A549 (cell line): ENCODE results near the gene TTLL11.

Experiments used
- BCL3 ChIP-seq: fragments of >200 bp; sonication (Bioruptor Twin); formaldehyde crosslinking; IDR thresholded peaks from 3 replicates; pipeline ENCODE4 v1.6.1; 2016
- CTCF ChIP-seq: fragments of >200 bp; sonication (Bioruptor Twin); formaldehyde crosslinking; IDR thresholded peaks from 3 replicates; pipeline ENCODE4 v1.5.1; 2016
- ELK1 ChIP-seq: fragments of 150-350 bp; IDR thresholded peaks from 2 replicates; pipeline ENCODE4 v1.6.1; 2014; ENCODE audit warnings: low read depth, mild to moderate bottlenecking, low read length
- MAX ChIP-seq: IDR thresholded peaks from 2 replicates; pipeline ENCODE4 v1.6.1; 2012
- MYC ChIP-seq: IDR thresholded peaks from 2 replicates; pipeline ENCODE4 v1.6.1; 2012; ENCODE audit warnings: mild to moderate bottlenecking, inconsistent platforms, low read length, improper control_type of control experiment, borderline replicate concordance
- POLR2A ChIP-seq: IDR thresholded peaks from 2 replicates; pipeline ENCODE4 v1.6.1; 2012; ENCODE audit warnings: mild to moderate bottlenecking, low read length
- RAD21 ChIP-seq, 2 experiments: fragments of >200 bp in 1 of 2; sonication (Bioruptor Twin) in 1 of 2; formaldehyde crosslinking in 1 of 2; IDR thresholded peaks in 1 of 2; conservative IDR thresholded peaks in 1 of 2; 2 replicates in 1 of 2; 3 replicates in 1 of 2; pipeline ENCODE4 v1.6.1; 2012 to 2018; ENCODE audit warnings: inconsistent platforms in 1 of 2
- RCOR1 ChIP-seq: fragments of 150-350 bp; IDR thresholded peaks from 2 replicates; pipeline ENCODE4 v1.6.1; 2014; ENCODE audit warnings: antibody characterized with exemption, low read length, low read depth
- RFX5 ChIP-seq: fragments of 450-650 bp; IDR thresholded peaks from 2 replicates; pipeline ENCODE4 v1.7.1; 2014; ENCODE audit warnings: antibody characterized with exemption, mild to moderate bottlenecking, moderate library complexity
- RNF2 ChIP-seq: fragments of 200-600 bp; sonication (generic); IDR thresholded peaks from 2 replicates; pipeline ENCODE4 v1.6.1; 2016; ENCODE audit warnings: low read depth, mild to moderate bottlenecking, antibody characterized with exemption, moderate library complexity, borderline replicate concordance
- SMC3 ChIP-seq: fragments of >200 bp; sonication (Bioruptor Twin); formaldehyde crosslinking; IDR thresholded peaks from 3 replicates; pipeline ENCODE4 v1.6.1; 2018; ENCODE audit warnings: inconsistent platforms
- ZC3H11A ChIP-seq: fragments of 450-650 bp; IDR thresholded peaks from 2 replicates; pipeline ENCODE4 v1.6.1; 2014; ENCODE audit warnings: antibody characterized with exemption, mild to moderate bottlenecking
- ZSCAN20 ChIP-seq: fragments of 250-450 bp; sonication (Bioruptor Pico); IDR thresholded peaks from 2 replicates; pipeline ENCODE4 v1.8.0; 2022; ENCODE audit warnings: mild to moderate bottlenecking, moderate library complexity

- TF ChIP-seq RNF2 (no peak), MAX (no peak), POLR2A (no peak), SMC3 (no peak), RAD21 (conservative IDR thresholded peaks at IDR 0.05 in 1 of 2, IDR thresholded peaks at IDR 0.05 in 1 of 2) (no peak), CTCF (no peak), ELK1 (no peak), BCL3 (no peak), RFX5 (no peak), ZSCAN20 (CRISPR knock-in tag) (no peak), MYC (no peak), RCOR1 (no peak), ZC3H11A (no peak)
These were observed 242.7 kb downstream of the TTLL11 start for GRCh38 chr9:121850366-121850765.
